DND-41 (cell line): ENCODE data around the gene MMD2.

Experiments
- ATAC-seq: fragments of 200-7000 bp; cut with Tn5 transposase; 3 replicates; pipeline ENCODE4 v1.9.1; 2021; ENCODE audit warnings: low read depth; ENCODE audit not compliant: insufficient read depth
- DNase-seq: peaks from one replicate; pipeline ENCODE4 v3.0.0-alpha.2; 2020
- H2AFZ ChIP-seq: 2 replicates; pipeline ENCODE4 v1.6.0; 2012; ENCODE audit warnings: low read depth, low read length
- H3K27ac ChIP-seq: 2 replicates; pipeline ENCODE4 v1.5.1; 2012; ENCODE audit warnings: low read length, inconsistent platforms
- H3K27me3 ChIP-seq: fragments of 200-600 bp; sonication (generic); 2 replicates; pipeline ENCODE4 v1.6.0; 2012; ENCODE audit warnings: low read length, mild to moderate bottlenecking, inconsistent platforms; ENCODE audit not compliant: insufficient read depth, poor library complexity
- H3K36me3 ChIP-seq: 2 replicates; pipeline ENCODE4 v1.5.1; 2012; ENCODE audit warnings: low read length, inconsistent platforms; ENCODE audit not compliant: insufficient read depth
- H3K4me1 ChIP-seq: 2 replicates; pipeline ENCODE4 v1.5.1; 2012; ENCODE audit warnings: mild to moderate bottlenecking, low read length; ENCODE audit not compliant: insufficient read depth
- H3K4me2 ChIP-seq: 2 replicates; pipeline ENCODE4 v1.6.0; 2012; ENCODE audit warnings: mild to moderate bottlenecking, moderate library complexity, low read length, inconsistent platforms; ENCODE audit not compliant: insufficient read depth
- H3K4me3 ChIP-seq, 2 experiments: fragments of 200-600 bp in 1 of 2; shearing (Covaris generic) in 1 of 2; 2 replicates each; pipeline ENCODE4 v1.5.1; 2012 to 2016; ENCODE audit warnings: inconsistent platforms in 2 of 2, low read length in 2 of 2, mild to moderate bottlenecking in 2 of 2, low read depth in 1 of 2, moderate library complexity in 1 of 2
- H3K79me2 ChIP-seq: 2 replicates; pipeline ENCODE4 v1.6.0; 2012; ENCODE audit warnings: low read length, inconsistent platforms; ENCODE audit not compliant: insufficient read depth
- H3K9ac ChIP-seq: 2 replicates; pipeline ENCODE4 v1.6.0; 2012; ENCODE audit warnings: low read depth, mild to moderate bottlenecking, inconsistent platforms, low read length, moderate library complexity
- H3K9me3 ChIP-seq: 2 replicates; pipeline ENCODE4 v1.5.1; 2012; ENCODE audit warnings: low read length, moderate library complexity, mild to moderate bottlenecking, inconsistent platforms; ENCODE audit not compliant: insufficient read depth, severe bottlenecking
- H4K20me1 ChIP-seq: 2 replicates; pipeline ENCODE4 v1.6.0; 2012; ENCODE audit warnings: low read length; ENCODE audit not compliant: insufficient read depth
- CTCF ChIP-seq: IDR thresholded peaks from 2 replicates; pipeline ENCODE4 v1.5.1; 2012; ENCODE audit warnings: borderline replicate concordance, low read length, moderate library complexity, mild to moderate bottlenecking; ENCODE audit not compliant: poor library complexity, severe bottlenecking; ENCODE audit errors: extremely low read depth
- EZH2 ChIP-seq: IDR thresholded peaks from 3 replicates; pipeline ENCODE4 v1.6.1; 2012; ENCODE audit warnings: borderline replicate concordance, low read depth, mild to moderate bottlenecking, moderate library complexity, low read length, inconsistent platforms; ENCODE audit not compliant: severe bottlenecking

The MMD2 gene

GRCh38 chr7:4958477-4959301 is at the start of gene MMD2:
Gene MMD2 (minus strand): TSS chr7:4959187. CDS start chr7:4959017, 170 bp downstream.
- no peak within 1 kb of the TSS for H3K27ac ChIP-seq
- no peaks in the 10 kb centered on the region for H4K20me1 ChIP-seq
- no peaks in the 10 kb centered on the region for H3K4me1 ChIP-seq
- no peaks in the 10 kb centered on the region for H3K79me2 ChIP-seq
- no peaks in the 10 kb centered on the region for H3K9me3 ChIP-seq
- no peak within 1 kb of the TSS for H3K4me2 ChIP-seq
- H3K27me3 ChIP-seq = no peaks in the 10 kb centered on the region
- no peaks in the 10 kb centered on the region for H3K36me3 ChIP-seq
- TF ChIP-seq EZH2 = no peak
- no peak for TF ChIP-seq CTCF
- H3K4me3 ChIP-seq = no peak within 1 kb of the TSS
- ATAC-seq = no peak
- H2AFZ ChIP-seq = no peak within 1 kb of the TSS
- H3K9ac ChIP-seq = no peak within 1 kb of the TSS
- no peak for DNase-seq

GRCh38 chr7:5005066-5005465 is 46.1 kb upstream of the MMD2 start:
- no peaks in the 10 kb centered on the region for H3K27me3 ChIP-seq
- no peak overlapping the region for H3K9ac ChIP-seq
- TF ChIP-seq CTCF (no peak), EZH2 (no peak)
- H3K4me1 ChIP-seq = no peaks in the 10 kb centered on the region
- H3K79me2 ChIP-seq = no peaks in the 10 kb centered on the region
- H4K20me1 ChIP-seq = no peaks in the 10 kb centered on the region
- H3K4me2 ChIP-seq = no peak overlapping the region
- H2AFZ ChIP-seq = no peak overlapping the region
- DNase-seq (no peak), ATAC-seq (no peak)
- peaks cover 2% of the 10 kb centered on the region for H3K9me3 ChIP-seq
- H3K36me3 ChIP-seq = peaks cover 37% of the 10 kb centered on the region; the same call in 1 of the 2 replicates
- no peak overlapping the region for H3K27ac ChIP-seq
- no peak overlapping the region for H3K4me3 ChIP-seq

GRCh38 chr7:5001911-5002310 is 42.9 kb upstream of the MMD2 start:
- H3K9ac ChIP-seq = no peak overlapping the region
- DNase-seq (no peak), ATAC-seq (no peak)
- peaks cover 38% of the 10 kb centered on the region for H3K36me3 ChIP-seq
- H3K27ac ChIP-seq = no peak overlapping the region
- H3K79me2 ChIP-seq = no peaks in the 10 kb centered on the region
- no peak overlapping the region for H2AFZ ChIP-seq
- no peaks in the 10 kb centered on the region; the same call in 1 of the 2 replicates for H4K20me1 ChIP-seq
- H3K4me2 ChIP-seq = no peak overlapping the region
- no peaks in the 10 kb centered on the region for H3K27me3 ChIP-seq
- no peak for TF ChIP-seq EZH2
- no peak for TF ChIP-seq CTCF
- no peaks in the 10 kb centered on the region for H3K4me1 ChIP-seq
- no peaks in the 10 kb centered on the region for H3K9me3 ChIP-seq
- no peak overlapping the region for H3K4me3 ChIP-seq
